PC-3 (cell line): ENCODE measurements around the gene SH3RF3.

Experiments
- CTCF ChIP-seq: fragments of 300-600 bp; sonication (generic); conservative IDR thresholded peaks from 2 replicates; pipeline ENCODE4 v1.5.1; 2017; ENCODE audit warnings: antibody characterized with exemption, low read depth, mild to moderate bottlenecking, low read length
- EZH2 ChIP-seq: fragments of 300-600 bp; sonication (generic); IDR thresholded peaks from one replicate; pipeline ENCODE4 v1.6.1; 2017; ENCODE audit warnings: antibody characterized with exemption, mild to moderate bottlenecking, low read length; ENCODE audit not compliant: unreplicated experiment

DNA sequence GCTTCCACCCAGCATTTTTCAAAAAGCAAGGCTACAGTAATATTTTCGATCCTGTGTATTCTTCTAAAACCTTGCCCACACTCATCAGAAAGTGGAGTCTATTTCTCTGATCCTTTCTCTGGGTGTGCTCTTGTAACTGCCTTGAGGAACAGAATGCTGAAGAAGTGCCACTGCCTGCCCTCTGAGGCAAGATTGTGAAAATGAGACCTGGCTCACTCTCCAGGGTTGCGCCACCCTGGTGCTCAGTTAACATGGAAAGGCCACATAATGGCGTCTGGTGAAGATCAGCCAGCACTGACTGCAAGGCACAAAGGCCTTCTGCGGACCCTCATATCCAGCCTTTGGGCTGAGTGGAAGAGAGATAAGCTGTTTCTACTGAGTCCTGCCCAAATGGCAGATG, 11.2 kb upstream of the SH3RF3 start:
- TF ChIP-seq CTCF (no peak), EZH2 (no peak)
